ENCODE results near the gene ACADSB.

Gene ACADSB

GRCh38 chr10:123000155-123000554 lies 8.7 kb upstream of the ACADSB start:
- TF ChIP-seq CTCF (conservative IDR thresholded peaks at IDR 0.05; ENCODE audit: low read length): no peak
- no peak for DNase-seq (ENCODE audit: low read depth)
- H3K4me3 ChIP-seq (ENCODE audit: low read length): no peak overlapping the region

GRCh38 chr10:123001370-123001769 lies 7.4 kb upstream of the ACADSB start:
- no peak for DNase-seq (ENCODE audit: low read depth)
- no peak overlapping the region for H3K4me3 ChIP-seq (ENCODE audit: low read length)
- no peak for TF ChIP-seq CTCF (conservative IDR thresholded peaks at IDR 0.05; ENCODE audit: low read length)

- no peak for TF ChIP-seq CTCF (conservative IDR thresholded peaks at IDR 0.05; ENCODE audit: low read length)
- H3K4me3 ChIP-seq (ENCODE audit: low read length): no peak overlapping the region
- no peak for DNase-seq (ENCODE audit: low read depth)
Observed at GRCh38 chr10:123004298-123004697, 4.5 kb upstream of the ACADSB start.

GRCh38 chr10:123007558-123008354 lies 1.1 kb upstream of the ACADSB start:
- H3K4me3 ChIP-seq (ENCODE audit: low read length): peak overlapping the region; percentile 96
- DNase-seq (ENCODE audit: low read depth): peak; percentile 46
- peak; percentile 30 for TF ChIP-seq CTCF (conservative IDR thresholded peaks at IDR 0.05; ENCODE audit: low read length)

GRCh38 chr10:123009105-123009820 lies 457 bp downstream of the ACADSB start:
- no peak for DNase-seq (ENCODE audit: low read depth)
- no peak for TF ChIP-seq CTCF (conservative IDR thresholded peaks at IDR 0.05; ENCODE audit: low read length)
- peak overlapping the region; percentile 82 for H3K4me3 ChIP-seq (ENCODE audit: low read length)

- DNase-seq (ENCODE audit: low read depth): no peak
- H3K4me3 ChIP-seq (ENCODE audit: low read length): no peak overlapping the region
- TF ChIP-seq CTCF (conservative IDR thresholded peaks at IDR 0.05; ENCODE audit: low read length): no peak
Observed at GRCh38 chr10:123011987-123012386, 3.2 kb downstream of the ACADSB start.
